ENCODE measurements around the gene IFT172. TPM values are rescaled to one million over a fixed set of nuclear protein-coding genes. Genes with fewer than 3 reads are reported as not detected.

The IFT172 gene
- total and polyA plus RNA-seq, 2 donors (not counting 1 experiment from before 2014, with no cell fraction given): 21.4 to 33.3 TPM

GRCh38 chr2:27446057-27446456, 43.5 kb downstream of the IFT172 start:
- H3K9me3 ChIP-seq (ENCODE audit: control extremely low read depth in 1 of 3, control insufficient read depth in 2 of 3, insufficient read depth in 1 of 3, low read length in 2 of 3): no peaks in the 10 kb centered on the region
- Mint-ChIP-seq H3K4me1 (peaks cover 12% of the 10 kb centered on the region), H3K4me3 (no peak overlapping the region), H3K9me3 (ENCODE audit: insufficient read depth) (no peaks in the 10 kb centered on the region), H3K27me3 (no peaks in the 10 kb centered on the region), H3K27ac (no peak overlapping the region)
- H3K27ac ChIP-seq (ENCODE audit: low read length in 2 of 2): no peak overlapping the region
- POLR2A ChIA-PET: no interaction called here
- CTCF ChIA-PET: no interaction called here
- H4K20me1 ChIP-seq (ENCODE audit: control insufficient read depth, insufficient read depth, low read length, poor library complexity, severe bottlenecking): no peaks in the 10 kb centered on the region
- H3K36me3 ChIP-seq (replicated peaks in 1 of 2; ENCODE audit: control extremely low read depth in 1 of 2, control insufficient read depth in 1 of 2, extremely low read depth in 1 of 2, insufficient read depth in 2 of 2, low read length in 1 of 2): peaks cover 0 to 22% of the 10 kb centered on the region in 2 experiments
- TF ChIP-seq EZH2 (IDR thresholded peaks at IDR 0.05; ENCODE audit: borderline replicate concordance, insufficient read depth, low read depth, low read length, poor library complexity, severe bottlenecking): no peak
- TF ChIP-seq, protein P1, sequence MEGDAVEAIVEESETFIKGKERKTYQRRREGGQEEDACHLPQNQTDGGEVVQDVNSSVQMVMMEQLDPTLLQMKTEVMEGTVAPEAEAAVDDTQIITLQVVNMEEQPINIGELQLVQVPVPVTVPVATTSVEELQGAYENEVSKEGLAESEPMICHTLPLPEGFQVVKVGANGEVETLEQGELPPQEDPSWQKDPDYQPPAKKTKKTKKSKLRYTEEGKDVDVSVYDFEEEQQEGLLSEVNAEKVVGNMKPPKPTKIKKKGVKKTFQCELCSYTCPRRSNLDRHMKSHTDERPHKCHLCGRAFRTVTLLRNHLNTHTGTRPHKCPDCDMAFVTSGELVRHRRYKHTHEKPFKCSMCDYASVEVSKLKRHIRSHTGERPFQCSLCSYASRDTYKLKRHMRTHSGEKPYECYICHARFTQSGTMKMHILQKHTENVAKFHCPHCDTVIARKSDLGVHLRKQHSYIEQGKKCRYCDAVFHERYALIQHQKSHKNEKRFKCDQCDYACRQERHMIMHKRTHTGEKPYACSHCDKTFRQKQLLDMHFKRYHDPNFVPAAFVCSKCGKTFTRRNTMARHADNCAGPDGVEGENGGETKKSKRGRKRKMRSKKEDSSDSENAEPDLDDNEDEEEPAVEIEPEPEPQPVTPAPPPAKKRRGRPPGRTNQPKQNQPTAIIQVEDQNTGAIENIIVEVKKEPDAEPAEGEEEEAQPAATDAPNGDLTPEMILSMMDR (IDR thresholded peaks at IDR 0.05): no peak
- no peak overlapping the region for H3K4me3 ChIP-seq (ENCODE audit: control extremely low read depth in 1 of 5, extremely low read depth in 1 of 5, insufficient read depth in 1 of 5, low read depth in 2 of 5, low read length in 4 of 5)
- no peak overlapping the region for H3K4me2 ChIP-seq (replicated peaks; ENCODE audit: low read depth, low read length, poor library complexity, severe bottlenecking)
- H3K4me1 ChIP-seq (ENCODE audit: control insufficient read depth in 2 of 2, insufficient read depth in 2 of 2, low read length in 2 of 2): peaks cover 3 to 6% of the 10 kb centered on the region in 2 donors
- ATAC-seq (ENCODE audit: low read depth) (no peak), DNase-seq (no peak)
- no peak overlapping the region for H3K9ac ChIP-seq (ENCODE audit: low read length)
- no peaks in the 10 kb centered on the region for H3K27me3 ChIP-seq (replicated peaks in 1 of 4; ENCODE audit: control extremely low read depth in 1 of 4, control insufficient read depth in 3 of 4, insufficient read depth in 4 of 4, low read length in 3 of 4)
- intact Hi-C loops (cut with micrococcal nuclease): loop anchor here (10.0 kb wide), 1 partner anchor 239 kb away; no protein-coding TSS in a partner anchor
- no peaks in the 10 kb centered on the region for H3K79me2 ChIP-seq (ENCODE audit: control insufficient read depth, insufficient read depth, low read length)
- 80% methylated on average over 1 of the region's 3 CpGs for WGBS (ENCODE audit: insufficient coverage)
- no peak overlapping the region for H2AFZ ChIP-seq (ENCODE audit: insufficient read depth, low read depth, low read length, poor library complexity, severe bottlenecking)

DNA sequence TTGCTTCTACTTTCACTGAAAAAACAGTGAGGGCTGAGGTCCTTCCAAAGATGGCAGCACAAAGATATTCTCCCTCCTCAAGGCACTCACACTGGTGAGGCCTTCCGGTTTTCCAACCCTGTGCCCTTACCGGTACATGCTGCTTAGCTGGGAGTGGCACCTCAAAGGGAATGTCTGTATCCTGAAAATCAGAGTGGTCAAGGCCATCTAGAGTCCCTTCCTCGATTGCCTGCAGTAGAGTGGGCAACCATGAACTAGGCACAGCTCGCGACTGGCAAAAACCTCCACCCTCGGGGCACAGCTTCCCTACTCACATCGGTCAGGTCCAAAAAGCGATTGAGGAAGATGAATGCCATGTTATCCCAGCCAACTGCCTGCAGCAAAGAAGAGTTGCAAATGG, 43.9 kb downstream of the IFT172 start:
- Mint-ChIP-seq H3K4me1 (peaks cover 12% of the 10 kb centered on the region), H3K4me3 (no peak overlapping the region), H3K27me3 (no peaks in the 10 kb centered on the region), H3K9me3 (ENCODE audit: insufficient read depth) (no peaks in the 10 kb centered on the region), H3K27ac (no peak overlapping the region)
- DNase-seq: no peak
- intact Hi-C loops (cut with micrococcal nuclease): loop anchor here (10.0 kb wide), 1 partner anchor 239 kb away; no protein-coding TSS in a partner anchor
- TF ChIP-seq, protein P1 (IDR thresholded peaks at IDR 0.05): no peak
- TF ChIP-seq EZH2 (IDR thresholded peaks at IDR 0.05; ENCODE audit: borderline replicate concordance, insufficient read depth, low read depth, low read length, poor library complexity, severe bottlenecking): no peak
- Histone ChIP-seq H3K27ac (ENCODE audit: low read length in 2 of 2) (no peak overlapping the region), H3K27me3 (replicated peaks in 1 of 4; ENCODE audit: control extremely low read depth in 1 of 4, control insufficient read depth in 3 of 4, insufficient read depth in 4 of 4, low read length in 3 of 4) (no peaks in the 10 kb centered on the region), H3K4me3 (ENCODE audit: control extremely low read depth in 1 of 5, extremely low read depth in 1 of 5, insufficient read depth in 1 of 5, low read depth in 2 of 5, low read length in 4 of 5) (no peak overlapping the region), H4K20me1 (ENCODE audit: control insufficient read depth, insufficient read depth, low read length, poor library complexity, severe bottlenecking) (no peaks in the 10 kb centered on the region), H3K9ac (ENCODE audit: low read length) (no peak overlapping the region), H2AFZ (ENCODE audit: insufficient read depth, low read depth, low read length, poor library complexity, severe bottlenecking) (no peak overlapping the region), H3K79me2 (ENCODE audit: control insufficient read depth, insufficient read depth, low read length) (no peaks in the 10 kb centered on the region), H3K4me1 (ENCODE audit: control insufficient read depth in 2 of 2, insufficient read depth in 2 of 2, low read length in 2 of 2) (peaks cover 3 to 6% of the 10 kb centered on the region in 2 donors), H3K4me2 (replicated peaks; ENCODE audit: low read depth, low read length, poor library complexity, severe bottlenecking) (no peak overlapping the region), H3K36me3 (replicated peaks in 1 of 2; ENCODE audit: control extremely low read depth in 1 of 2, control insufficient read depth in 1 of 2, extremely low read depth in 1 of 2, insufficient read depth in 2 of 2, low read length in 1 of 2) (peaks cover 0 to 26% of the 10 kb centered on the region in 2 experiments), H3K9me3 (ENCODE audit: control extremely low read depth in 1 of 3, control insufficient read depth in 2 of 3, insufficient read depth in 1 of 3, low read length in 2 of 3) (no peaks in the 10 kb centered on the region)
- ATAC-seq (ENCODE audit: low read depth): no peak
- CTCF ChIA-PET: no interaction called here
- WGBS (ENCODE audit: insufficient coverage): 100% methylated on average over 3 of the region's 8 CpGs
- POLR2A ChIA-PET: no interaction called here

Measured in B cell (primary cell).